Stimulated activated CD8-positive, alpha-beta memory T cell treated with anti-CD3 and anti-CD28 coated beads, Interleukin-2, amount 100 ng/mL, for 1 hour (primary cell): Measurements from ENCODE around the gene RAB30.
"Not testable (repeated sequence)": the region's sequence is repeated elsewhere in the genome, so short reads cannot be mapped to it uniquely, and the experiment has no call there.

ENCODE experiments used
- DNase-seq, 2 donors: peaks; one replicate each; pipeline ENCODE4 v3.0.0-alpha.2; 2020; ENCODE audit warnings: low read depth in 2 of 2

RAB30 gene

DNA sequence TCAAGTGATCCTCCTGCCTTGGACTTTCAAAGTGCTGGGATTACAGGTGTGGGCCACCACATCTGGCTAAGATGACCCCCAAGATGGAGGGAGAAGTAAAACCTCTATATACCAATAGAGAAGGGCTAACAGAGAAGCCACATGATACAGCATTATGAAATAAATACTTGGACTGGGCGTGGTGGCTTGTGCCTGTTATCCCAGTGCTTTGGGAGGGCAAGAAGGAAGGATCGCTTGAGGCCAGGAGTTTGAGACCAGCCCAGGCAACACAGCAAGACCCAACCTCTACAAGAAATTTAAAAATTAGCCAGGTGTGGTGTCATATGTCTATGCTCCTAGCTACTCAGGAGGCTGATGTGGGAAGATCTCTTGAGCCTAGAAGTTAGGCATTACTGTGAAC lies 61.7 kb downstream of the RAB30 start:
- DNase-seq: no peak

DNA sequence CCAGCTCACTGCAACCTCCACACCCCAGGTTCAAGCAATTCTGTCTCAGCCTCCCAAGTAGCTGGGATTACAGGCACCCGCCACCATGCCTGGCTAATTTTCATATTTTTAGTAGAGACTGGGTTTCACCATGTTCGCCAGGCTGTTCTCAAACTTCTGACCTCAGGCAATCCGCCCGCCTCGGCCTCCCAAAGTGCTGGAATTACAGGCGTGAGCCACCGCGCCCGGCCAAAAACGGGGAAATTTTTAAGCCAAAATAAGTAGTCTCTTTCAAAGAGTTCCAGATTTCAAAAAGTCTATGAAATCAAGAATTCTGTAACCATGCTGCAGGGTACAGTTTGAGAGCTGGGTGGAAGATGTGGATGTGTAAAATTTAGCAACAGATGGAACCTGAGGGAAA lies 62.6 kb downstream of the RAB30 start:
- not testable (repeated sequence) for DNase-seq

DNA sequence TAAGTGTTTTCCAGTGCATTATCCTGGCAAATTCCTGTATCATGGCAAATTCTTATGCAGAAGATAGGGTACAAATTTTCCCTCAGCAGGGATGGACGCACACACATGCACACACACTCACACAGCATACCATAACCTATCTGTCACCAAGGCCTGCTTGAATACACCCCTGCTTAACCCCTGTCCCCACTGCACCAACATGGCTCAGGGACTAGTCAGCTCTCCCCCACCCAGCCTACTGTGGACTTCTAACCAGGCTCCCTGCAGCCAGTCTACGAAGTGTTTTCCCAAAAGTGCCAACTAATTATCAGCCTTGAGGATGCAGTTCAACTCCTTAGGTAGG lies 63.1 kb downstream of the RAB30 start:
- no peak for DNase-seq

DNA sequence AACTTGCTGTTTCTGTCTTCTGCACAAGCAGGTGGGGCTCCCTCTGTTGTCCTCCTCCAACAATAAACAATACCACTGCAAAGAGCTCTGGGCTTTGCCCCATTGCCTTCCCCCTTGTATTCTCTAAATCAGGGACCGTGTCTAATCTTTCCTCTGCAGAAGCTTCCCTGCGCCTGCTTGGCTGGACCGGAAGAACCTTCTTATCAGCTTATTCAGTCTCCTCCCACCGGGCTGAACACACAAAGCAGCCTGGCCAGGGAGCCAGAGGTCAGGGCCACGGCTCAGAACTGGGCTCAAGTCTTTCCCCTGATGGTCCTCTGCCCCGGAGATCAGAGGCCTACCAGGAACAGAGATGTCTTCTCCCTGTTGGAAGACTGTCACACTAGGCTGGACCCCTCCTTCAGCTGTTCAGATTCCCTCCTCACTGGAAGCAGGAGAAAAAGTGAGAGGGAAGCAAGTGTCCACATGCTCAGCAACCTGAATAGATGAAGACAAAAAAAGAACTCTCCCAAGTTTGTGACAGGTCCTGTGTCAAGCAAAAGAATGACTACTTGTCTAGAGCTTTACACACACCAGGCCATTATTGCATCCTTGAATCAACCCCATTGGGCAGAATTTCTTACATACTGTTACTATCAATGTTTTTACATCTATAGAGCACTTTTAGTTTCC lies 63.7 kb downstream of the RAB30 start:
- DNase-seq: no peak

DNA sequence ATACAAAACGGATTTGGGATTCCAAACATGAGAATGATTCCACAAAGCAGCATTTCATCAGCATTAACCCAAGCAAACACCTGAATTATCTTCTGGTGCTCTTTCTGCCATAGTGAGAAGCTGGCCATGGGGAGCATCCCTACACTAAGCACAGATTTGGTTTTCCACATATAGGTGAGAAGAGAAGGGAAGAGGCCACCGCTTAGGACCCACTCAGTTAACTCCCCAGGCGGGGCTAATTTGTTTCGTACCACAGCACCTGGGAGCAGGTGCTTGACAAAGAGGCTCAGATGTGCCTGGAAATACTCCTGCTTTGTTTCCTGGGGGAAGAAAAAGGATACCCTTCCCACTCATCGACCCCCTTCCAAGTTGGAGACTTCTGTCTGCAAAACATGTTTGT lies 64.2 kb downstream of the RAB30 start:
- DNase-seq: no peak

DNA sequence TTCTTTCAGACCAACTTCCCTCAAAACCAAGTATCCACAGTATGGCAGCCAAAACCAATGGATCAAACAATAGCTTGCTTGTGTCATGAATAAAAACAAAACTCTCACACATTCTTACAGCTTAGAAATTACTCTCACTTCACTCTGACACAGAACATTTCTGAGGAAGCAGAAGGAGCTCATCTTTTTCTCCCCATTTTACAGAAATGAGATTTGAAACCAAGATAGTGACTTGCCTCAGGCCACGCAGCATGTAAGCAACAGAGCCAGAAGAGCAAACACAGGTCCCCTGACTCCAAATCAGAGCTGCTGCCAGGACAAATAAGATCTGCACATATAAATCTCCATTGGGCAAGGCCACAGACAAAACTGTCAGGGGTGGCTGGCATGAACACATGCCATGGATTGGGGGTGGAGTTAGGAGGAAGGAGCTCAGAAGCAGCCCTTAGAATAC lies 64.8 kb downstream of the RAB30 start:
- no peak for DNase-seq

DNA sequence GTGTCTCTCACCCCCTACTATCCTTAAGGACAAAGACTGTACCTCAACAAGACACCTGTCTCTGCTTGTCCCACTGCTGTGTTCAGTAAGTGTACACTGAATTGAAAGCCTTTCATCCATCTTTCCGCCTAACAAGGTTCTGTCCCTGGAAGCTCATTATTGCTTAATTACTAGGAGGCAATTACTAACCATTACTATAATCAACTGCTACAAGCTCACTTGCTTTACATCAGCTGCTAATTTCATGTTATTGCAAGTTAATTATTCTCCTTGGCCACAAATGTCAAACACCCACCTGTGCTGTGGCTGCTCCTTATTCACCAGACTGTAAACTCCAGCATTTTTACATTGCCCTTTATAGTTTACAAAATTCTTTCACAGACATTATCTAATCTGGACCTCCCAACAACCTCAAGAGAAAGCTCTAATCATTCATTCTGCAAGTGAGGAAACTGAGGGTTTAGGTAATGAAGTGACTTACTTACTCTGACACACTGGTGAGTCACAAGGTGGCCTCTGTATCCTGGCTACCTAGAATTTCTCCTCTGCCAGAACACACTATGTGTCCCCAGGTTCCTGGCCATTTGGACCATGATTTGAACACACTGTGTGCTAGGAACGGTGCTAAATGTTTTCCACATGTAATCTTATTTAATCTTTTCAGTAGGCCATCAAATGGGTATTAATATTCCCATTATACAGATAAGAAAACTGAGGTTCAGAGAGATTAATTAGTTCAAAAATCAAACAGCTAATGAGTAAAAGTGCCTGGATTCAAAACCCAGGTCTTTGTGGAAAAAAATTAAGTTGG lies 66.7 kb downstream of the RAB30 start:
- DNase-seq: no peak

DNA sequence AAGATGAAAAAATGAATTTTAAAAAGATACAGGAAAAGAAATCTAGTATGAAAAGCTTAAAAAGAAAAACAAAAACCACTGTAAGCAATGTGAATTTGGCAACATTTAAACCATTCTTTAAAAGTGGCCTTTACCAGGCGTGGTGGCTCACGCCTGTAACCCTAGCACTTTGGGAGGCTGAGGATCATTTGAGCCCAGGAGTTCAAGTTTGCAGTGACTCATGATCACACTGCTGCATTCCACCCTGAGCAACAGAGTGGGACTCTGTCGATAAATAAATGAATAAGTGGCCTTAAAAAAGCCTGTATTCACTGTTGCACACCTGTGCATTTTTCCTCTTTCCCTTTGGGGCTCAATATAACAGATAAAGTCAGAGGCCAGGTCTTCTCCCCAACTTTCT lies 69.2 kb downstream of the RAB30 start:
- no peak for DNase-seq

DNA sequence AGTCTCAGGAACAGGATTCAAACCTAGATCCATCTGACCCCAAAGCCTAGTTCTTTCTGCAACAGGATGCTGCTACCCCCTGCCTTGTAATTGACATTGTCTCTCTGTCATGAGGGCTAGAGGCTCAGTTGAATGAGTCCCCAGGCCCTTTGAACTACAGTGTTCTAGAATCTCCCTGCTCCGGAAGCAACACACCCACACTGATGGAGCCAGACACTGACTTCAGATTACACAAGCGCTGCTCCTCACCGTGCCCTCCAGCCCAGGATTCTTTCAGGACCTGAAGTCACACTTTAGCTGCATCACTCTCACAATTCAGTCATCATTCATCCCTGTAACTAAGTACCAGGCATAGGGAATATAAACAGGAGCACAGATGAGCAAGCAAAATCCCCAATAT lies 69.6 kb downstream of the RAB30 start:
- DNase-seq: no peak

DNA sequence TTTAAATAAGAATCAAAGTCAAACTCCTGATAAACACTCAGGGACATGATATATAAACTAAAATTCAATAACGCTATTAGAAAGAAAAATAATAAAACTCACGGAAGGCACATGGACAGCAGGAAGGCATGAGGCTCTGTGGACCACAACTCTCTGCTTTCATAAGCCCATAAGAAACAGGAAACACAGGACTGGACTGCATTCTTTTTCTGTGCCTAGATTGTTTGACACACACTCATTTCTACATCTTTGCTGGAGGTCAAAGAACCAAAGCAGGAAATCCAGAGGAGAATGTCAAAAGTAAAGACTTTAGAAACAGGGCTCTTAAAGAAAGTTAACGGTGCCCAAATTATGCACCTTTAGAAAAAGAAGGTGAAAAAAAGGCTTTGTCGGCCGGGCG lies 71.3 kb downstream of the RAB30 start:
- no peak for DNase-seq

DNA sequence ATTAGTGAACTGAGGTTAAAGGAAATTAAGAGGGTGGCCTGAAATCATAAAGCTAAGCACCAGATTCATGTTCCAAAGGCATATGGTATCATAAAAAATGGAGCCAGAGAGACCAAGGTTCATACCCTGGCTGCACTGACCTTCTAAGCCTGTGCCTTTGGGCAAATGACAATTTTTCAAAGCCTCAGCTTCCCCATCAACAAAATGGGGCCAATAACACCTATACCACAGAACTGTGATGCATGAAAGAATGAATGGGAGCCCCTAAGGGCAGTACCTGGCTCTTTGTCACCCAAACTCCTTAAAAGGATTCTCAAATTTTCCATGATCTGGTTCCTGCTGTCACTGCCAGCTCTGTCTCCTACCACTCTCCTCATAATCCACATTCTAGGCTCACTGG lies 72.5 kb downstream of the RAB30 start:
- no peak for DNase-seq

DNA sequence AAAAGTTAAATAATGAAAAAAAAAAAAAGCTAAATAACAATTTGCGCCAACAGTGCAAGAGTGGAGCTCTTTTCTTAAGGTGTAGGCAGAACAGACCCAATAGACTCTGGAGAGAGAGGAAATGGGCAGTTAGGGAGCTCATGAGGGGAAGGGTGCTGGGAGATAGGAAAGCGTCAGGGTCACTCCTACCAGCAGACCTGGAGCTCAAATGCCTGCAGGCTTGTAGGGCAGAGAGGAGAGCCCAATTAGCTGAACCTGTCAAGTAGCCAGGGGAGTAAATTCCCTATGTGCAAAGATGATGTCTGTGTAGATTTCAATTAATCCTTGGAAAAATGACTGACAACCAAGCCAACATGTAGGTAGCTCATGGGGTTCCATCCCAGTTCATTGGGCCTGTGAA lies 73.0 kb downstream of the RAB30 start:
- no peak for DNase-seq

DNA sequence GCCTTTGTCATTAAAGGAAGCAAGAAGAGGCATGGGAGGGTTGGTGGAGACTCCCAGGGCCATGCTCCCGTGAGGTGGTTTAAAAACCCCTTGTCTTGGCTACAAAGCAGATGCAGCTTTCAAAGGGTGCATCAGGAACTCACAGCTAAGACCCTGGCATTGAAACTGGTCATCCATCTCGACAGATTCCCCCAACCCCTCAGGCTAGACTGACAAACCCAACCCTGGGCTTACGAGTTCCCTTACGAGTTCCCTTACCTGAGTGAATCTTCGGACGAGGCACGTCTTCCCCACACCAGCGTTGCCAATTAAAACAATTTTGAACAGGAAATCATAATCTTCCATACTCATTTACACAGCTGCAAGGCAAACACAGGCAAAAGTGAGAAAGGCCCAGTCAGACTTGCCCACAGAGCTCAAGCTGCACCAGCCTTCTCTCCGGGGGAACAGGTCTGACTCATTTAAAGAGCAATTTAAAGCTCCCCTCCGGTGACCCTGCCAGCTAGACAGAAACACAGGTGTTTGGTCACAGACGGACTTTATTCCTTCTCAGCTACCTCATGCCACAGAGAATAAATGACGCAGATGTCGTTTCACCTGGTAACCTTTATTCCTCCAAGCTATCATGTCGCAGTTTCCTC lies 74.6 kb downstream of the RAB30 start:
- no peak for DNase-seq

DNA sequence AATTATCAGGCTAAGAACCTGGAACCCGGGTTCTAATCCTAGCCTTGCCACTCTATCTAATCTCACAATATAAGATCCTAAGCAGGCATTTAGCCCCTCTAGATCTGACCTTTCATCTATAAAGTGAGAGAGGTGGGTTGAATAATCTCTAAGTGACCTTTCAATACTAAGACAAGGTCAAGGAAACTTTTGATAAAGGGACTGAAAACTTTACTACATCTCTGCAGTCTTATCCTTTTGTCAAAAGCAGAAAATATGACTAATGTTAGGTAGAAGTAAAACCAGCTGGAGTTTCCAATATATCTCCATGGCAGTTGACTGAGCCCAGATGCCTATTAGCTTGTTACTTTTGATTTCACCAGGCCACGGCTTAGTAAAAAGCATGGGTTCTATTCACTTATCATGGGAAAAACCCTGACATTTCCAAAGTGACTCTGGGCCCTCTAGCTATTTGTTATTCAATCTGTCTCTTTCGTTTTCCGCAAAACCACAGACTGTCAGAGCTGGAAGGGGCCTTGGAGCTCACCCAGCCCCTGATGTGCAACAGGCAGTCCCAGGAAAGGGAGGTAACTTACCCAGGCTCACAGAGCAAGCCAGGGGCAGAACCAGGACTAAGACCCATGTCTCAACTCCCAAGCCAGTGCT lies 75.8 kb downstream of the RAB30 start:
- DNase-seq: no peak

DNA sequence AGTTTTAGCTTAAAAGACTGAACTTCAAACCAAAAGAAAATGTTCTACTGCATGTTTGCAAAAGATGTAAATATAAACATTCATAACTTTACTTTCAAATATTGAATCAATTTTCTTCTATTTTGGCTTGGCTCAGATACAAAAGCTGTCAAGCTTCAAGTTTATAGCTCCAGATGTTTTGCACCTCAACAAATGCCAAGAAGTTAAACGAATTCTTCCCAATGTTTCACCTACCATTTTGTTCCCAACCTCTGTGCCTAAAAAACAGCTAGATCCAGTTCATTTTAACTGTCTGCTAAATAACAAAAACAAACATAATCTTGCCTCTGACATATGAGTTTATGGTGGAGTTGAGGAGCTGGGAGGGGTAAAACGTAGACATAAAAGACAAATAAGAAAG lies 76.5 kb downstream of the RAB30 start:
- no peak for DNase-seq

DNA sequence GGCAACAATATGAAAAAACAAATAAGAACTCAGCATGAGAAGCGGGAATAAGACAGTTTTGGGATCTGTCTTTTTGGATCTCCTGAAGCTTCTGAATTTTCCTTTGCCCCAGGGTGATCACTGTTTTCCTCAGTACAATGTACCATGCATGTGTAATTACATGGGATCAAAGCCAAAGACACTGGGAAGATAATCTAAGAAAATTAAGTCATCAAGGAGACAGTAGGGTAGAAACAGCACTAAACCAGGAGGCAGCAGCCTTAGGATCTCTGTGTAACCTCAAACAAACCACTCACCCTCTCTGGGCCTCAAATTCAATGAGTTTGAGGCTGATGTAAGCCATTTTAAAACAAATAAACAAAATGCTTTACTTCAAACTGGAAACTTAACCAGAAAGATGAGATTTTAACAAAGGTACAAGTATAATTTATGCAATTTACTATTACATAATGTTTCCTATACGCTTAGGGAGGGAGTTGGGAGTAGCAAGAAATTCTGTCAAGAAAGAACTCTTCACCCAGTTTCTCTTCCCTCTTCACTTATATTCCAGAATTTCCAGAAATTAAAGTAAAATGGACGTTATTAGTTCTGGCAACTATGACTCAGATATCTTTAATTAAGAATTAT lies 77.0 kb downstream of the RAB30 start:
- no peak for DNase-seq

DNA sequence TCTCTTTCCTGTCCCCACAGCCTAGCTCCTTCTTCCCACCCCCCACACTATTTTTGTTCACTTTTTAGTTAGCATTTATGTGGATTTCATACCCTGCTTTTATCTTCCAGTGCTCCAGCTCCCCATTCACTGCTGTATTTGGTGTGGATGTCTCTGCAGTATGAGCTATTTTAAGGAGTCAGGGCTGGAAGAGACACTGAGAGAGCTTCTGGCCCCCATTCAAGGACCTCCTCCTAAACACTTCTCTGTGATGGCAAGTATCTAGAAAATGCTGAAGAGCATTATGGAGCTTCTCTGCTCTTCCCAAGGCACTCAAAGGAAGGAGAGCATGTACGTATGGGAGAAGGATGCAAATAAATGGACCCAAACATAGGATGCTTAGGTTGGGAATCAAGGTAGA lies 79.5 kb downstream of the RAB30 start:
- DNase-seq: no peak

DNA sequence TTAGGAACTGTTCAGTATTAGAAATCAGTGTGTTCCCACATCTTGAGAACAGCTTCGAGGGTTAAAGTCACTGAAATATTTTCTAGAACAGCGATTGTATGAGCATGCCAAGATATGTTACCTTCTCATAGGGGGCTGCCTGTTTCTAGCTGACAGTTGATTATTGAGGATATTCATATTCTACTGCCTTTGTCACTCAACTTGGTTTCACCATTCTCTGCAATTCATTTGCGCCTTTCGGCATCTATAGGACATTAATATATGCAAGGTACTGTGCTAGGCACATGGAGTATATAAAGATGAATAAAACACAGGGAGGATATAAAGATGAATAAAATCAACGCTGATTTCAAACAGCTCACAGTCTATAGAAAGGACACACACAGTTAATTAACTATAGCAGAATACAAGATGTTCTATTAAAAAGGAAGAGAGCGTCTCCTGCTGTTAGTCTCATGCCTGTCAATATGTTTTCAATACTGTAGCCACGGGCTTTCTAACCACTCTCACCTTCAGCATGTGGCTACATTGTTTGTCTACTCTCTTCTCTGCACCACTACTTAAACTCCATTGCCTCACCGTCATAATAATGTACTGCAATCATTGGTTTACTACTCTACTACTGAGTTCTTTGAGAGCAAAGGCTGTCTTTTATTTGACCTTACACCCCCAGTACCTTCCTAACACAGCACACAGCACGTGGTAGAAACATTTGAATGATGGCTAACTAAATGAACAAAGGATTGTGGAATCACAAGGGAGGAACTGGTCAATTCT lies 81.9 kb downstream of the RAB30 start:
- DNase-seq: no peak

DNA sequence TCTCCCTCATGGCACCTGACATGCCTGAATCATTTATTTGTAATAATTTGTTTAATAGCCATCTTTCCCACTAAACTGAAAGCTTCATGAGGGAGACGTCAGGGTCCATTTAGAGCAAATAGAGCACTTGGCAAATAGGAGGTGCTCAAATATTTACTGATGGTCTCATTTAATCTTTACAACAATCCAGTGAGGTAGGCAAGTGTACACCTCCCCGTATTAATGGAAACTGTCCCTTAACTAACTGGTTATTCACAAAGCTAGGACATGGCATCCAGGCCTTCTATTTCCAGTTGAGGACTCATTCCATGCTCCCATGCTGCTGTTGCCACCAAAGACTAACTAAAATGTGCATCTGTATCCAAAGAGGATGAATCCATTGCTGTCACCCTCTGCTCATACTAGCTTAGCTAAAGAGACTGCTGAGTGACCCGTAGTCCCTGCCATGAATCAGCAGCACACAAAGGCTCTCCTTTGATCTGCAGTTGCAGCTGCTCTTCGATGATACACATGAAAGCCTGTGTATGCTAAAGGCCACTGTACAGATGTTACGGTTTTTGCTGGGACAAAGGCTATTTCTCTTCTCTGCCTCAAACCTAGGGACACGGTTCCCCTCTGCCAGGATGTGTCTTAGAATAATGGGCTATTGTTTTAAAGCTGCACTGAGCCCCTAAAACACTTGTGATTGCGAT lies 82.6 kb downstream of the RAB30 start:
- DNase-seq: no peak

DNA sequence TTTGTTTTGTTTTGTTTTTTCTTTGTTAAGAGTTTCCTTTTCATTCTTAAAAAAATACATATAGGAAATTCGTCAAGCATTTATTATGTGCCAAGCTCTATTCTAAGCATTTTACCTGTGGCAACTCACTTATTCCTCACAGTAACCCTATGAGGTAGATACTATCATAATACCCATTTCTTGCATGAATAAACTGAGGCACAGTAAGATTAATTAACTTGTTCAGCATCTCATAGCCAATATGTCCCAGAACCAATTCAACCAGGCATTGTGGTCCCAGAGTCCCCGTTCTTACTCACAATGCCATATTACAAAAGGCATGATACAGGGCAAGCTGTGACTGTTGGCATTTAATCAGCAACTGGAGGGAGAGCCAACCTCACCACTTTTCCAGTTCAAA lies 83.7 kb downstream of the RAB30 start:
- no peak for DNase-seq

DNA sequence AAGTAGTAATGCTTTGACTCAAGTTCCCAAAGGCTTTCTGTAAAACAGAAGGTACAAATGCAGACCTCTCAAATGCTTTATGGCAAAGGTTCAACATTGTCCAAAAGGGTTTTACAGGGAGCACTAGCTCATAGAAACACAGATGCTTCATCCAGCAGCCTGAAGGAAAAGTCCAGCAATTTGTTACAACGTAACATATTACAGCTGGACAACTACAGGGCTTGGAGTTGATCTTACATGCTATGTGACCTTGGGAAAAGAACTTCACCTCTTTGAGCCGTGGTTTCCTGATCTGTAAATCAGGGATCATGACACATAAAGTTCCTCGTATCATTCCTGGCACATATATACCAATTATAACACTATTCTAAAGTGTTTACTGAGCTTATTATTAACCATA lies 85.3 kb downstream of the RAB30 start:
- DNase-seq: no peak
